PC-3 (cell line): Measurements from ENCODE around the gene ANKRD11.

Experiments used
- EZH2phosphoT487 ChIP-seq: fragments of 300-600 bp; sonication (generic); IDR thresholded peaks from 2 replicates; pipeline ENCODE4 v1.6.1; 2018; ENCODE audit warnings: mild to moderate bottlenecking, antibody characterized with exemption, low read length, borderline replicate concordance
- TF ChIP-seq, protein P1 (sequence below): fragments of 300-600 bp; sonication (generic); conservative IDR thresholded peaks from 2 replicates; pipeline ENCODE4 v1.5.1; 2017; ENCODE audit warnings: antibody characterized with exemption, low read depth, mild to moderate bottlenecking, low read length

DNA sequence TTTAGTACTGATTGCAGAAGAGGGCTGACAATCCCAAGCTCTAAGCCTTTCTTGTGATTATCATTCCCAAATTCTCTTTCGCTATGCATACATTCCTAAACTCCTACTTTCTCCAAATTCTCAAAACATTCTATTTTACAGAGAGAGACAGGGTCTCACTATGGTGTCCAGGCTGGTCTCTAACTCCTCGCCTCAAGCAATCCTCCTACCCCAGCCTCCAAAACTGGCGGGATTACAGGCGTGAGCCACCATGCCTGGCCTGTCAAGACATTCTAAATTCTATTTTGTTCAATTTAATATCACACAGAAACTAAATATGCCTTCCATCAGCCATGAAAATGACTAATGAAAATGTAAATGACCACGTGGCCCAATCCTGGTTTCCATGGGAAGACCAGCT, 39.8 kb downstream of the ANKRD11 start:
- TF ChIP-seq, protein P1, sequence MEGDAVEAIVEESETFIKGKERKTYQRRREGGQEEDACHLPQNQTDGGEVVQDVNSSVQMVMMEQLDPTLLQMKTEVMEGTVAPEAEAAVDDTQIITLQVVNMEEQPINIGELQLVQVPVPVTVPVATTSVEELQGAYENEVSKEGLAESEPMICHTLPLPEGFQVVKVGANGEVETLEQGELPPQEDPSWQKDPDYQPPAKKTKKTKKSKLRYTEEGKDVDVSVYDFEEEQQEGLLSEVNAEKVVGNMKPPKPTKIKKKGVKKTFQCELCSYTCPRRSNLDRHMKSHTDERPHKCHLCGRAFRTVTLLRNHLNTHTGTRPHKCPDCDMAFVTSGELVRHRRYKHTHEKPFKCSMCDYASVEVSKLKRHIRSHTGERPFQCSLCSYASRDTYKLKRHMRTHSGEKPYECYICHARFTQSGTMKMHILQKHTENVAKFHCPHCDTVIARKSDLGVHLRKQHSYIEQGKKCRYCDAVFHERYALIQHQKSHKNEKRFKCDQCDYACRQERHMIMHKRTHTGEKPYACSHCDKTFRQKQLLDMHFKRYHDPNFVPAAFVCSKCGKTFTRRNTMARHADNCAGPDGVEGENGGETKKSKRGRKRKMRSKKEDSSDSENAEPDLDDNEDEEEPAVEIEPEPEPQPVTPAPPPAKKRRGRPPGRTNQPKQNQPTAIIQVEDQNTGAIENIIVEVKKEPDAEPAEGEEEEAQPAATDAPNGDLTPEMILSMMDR: no peak
- no peak for TF ChIP-seq EZH2phosphoT487
